ENCODE results near the gene LAMA5. TPM values are rescaled to one million over a fixed set of nuclear protein-coding genes. Genes with fewer than 3 reads are reported as not detected.

Gene LAMA5
- polyA plus RNA-seq, 1 donor (not counting 4 experiments of a cell fraction or from before 2014, with no cell fraction given): 8.7 TPM

DNA sequence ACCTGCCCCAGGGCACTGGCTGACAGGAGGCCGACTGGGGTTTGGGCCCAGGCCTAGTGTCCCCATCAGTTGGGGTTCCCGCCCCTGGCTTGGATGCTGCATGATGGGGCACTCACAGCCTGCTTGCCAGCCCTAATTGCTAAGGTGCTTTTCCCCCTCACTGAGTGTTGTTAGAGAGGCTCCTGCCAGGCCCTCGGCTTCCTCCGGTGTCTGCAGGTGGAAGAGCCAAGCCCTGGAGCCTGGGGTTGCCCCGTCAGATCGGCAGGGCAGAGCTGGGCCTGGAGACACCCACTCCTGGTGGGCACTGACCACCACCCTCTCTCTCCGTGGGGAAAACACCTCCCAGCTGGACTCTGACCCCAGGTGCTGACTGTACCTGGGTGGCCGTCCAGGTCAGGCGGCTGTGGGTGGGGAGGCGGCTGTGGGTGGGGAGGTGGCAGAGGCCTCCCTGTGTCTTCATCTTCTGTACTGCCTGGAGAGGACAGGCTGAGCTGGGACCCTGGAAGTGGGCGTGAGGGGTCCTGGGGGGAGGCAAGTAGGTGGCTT lies 46.0 kb upstream of the LAMA5 start:
- TF ChIP-seq EZH2 (IDR thresholded peaks at IDR 0.05; ENCODE audit: low read length): no peak
- TF ChIP-seq, protein P1, sequence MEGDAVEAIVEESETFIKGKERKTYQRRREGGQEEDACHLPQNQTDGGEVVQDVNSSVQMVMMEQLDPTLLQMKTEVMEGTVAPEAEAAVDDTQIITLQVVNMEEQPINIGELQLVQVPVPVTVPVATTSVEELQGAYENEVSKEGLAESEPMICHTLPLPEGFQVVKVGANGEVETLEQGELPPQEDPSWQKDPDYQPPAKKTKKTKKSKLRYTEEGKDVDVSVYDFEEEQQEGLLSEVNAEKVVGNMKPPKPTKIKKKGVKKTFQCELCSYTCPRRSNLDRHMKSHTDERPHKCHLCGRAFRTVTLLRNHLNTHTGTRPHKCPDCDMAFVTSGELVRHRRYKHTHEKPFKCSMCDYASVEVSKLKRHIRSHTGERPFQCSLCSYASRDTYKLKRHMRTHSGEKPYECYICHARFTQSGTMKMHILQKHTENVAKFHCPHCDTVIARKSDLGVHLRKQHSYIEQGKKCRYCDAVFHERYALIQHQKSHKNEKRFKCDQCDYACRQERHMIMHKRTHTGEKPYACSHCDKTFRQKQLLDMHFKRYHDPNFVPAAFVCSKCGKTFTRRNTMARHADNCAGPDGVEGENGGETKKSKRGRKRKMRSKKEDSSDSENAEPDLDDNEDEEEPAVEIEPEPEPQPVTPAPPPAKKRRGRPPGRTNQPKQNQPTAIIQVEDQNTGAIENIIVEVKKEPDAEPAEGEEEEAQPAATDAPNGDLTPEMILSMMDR (optimal IDR thresholded peaks at IDR 0.05 in 1 of 3, IDR thresholded peaks at IDR 0.05 in 1 of 3, conservative IDR thresholded peaks at IDR 0.05 in 1 of 3; ENCODE audit: extremely low read depth in 1 of 3, insufficient read depth in 2 of 3, low read length in 3 of 3): no peak
- H3K9ac ChIP-seq (ENCODE audit: control insufficient read depth, extremely low read depth, insufficient read depth, low read length): no peak overlapping the region

DNA sequence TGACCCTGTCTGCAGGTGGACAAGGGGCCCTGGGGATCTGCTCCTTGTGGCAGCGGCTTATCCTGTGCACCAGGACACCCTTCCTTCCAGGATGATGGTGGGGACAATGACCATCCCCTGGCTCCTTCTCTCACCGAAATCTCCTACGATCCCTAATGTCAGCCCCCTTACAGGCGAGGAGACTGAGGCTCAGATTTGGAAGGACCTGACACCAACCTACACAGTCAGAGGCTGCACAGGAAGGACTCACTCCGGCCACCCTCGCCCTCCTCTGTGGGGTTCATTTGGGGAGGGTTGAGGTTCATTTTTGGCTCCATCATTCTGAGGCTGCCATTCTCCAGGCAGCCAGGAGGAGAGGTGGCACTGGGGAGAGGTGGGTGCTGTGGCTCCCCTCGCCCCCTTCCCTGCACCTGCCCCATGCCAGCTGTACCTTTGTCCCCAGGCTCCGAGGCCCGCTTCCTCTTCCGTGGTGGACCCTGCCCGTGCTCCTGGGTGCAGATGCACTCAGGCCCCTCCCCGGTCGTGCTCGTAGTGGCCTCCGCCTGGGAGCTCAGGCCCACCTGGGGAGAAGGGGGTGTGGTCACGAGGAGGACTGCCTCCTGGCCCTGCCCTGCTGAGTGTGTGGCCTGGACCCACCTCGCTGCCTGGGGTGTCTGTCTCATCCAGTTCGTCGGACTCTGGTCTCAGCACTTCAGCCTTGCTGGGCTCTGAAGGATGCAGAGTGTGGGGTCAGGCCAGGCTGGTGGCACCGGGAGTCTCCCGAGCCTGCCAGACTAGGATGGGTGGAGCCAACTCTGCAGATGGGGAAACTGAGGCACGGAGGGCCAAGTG lies 45.3 kb upstream of the LAMA5 start:
- Histone ChIP-seq H3K9ac (ENCODE audit: control insufficient read depth, extremely low read depth, insufficient read depth, low read length) (no peak overlapping the region), H2AFZ (ENCODE audit: control insufficient read depth, low read length) (no peak overlapping the region), H3K27ac (ENCODE audit: control insufficient read depth, insufficient read depth, low read length) (no peak overlapping the region), H3K4me2 (ENCODE audit: control insufficient read depth, extremely low read depth, insufficient read depth, low read depth, low read length) (no peak overlapping the region), H3K9me1 (ENCODE audit: control insufficient read depth, extremely low read depth, insufficient read depth, low read length) (no peaks in the 10 kb centered on the region), H3K4me3 (ENCODE audit: control insufficient read depth in 2 of 3, extremely low read depth in 1 of 3, insufficient read depth in 2 of 3, low read depth in 1 of 3, low read length in 3 of 3) (no peak overlapping the region), H3K36me3 (ENCODE audit: control insufficient read depth in 2 of 2, extremely low read depth in 1 of 2, insufficient read depth in 2 of 2, low read length in 2 of 2) (no peaks in the 10 kb centered on the region), H3K27me3 (ENCODE audit: control insufficient read depth, extremely low read depth, insufficient read depth, low read length) (no peaks in the 10 kb centered on the region), H4K20me1 (ENCODE audit: control insufficient read depth, extremely low read depth, insufficient read depth, low read length) (no peaks in the 10 kb centered on the region), H3K4me1 (ENCODE audit: control insufficient read depth, extremely low read depth, insufficient read depth, low read length) (peaks cover 5% of the 10 kb centered on the region), H3K79me2 (ENCODE audit: control insufficient read depth, insufficient read depth, low read length) (no peaks in the 10 kb centered on the region), H3K9me3 (ENCODE audit: control insufficient read depth, low read depth, low read length) (no peaks in the 10 kb centered on the region)
- DNase-seq (ENCODE audit: low read depth, low spot score): no peak
- TF ChIP-seq, protein P1 (optimal IDR thresholded peaks at IDR 0.05 in 1 of 3, IDR thresholded peaks at IDR 0.05 in 1 of 3, conservative IDR thresholded peaks at IDR 0.05 in 1 of 3; ENCODE audit: extremely low read depth in 1 of 3, insufficient read depth in 2 of 3, low read length in 3 of 3): no peak
- no peak for TF ChIP-seq EZH2 (IDR thresholded peaks at IDR 0.05; ENCODE audit: low read length)
- no peak for FAIRE-seq
- dilution Hi-C loops (cut with MboI; ENCODE audit: extremely low pct_ligation_motif_present, low sequenced_read_pairs): no loop called here

More for the DNA sequence above, 46.0 kb upstream of the LAMA5 start:
- no peaks in the 10 kb centered on the region for H3K36me3 ChIP-seq (ENCODE audit: control insufficient read depth in 2 of 2, extremely low read depth in 1 of 2, insufficient read depth in 2 of 2, low read length in 2 of 2)
- H4K20me1 ChIP-seq (ENCODE audit: control insufficient read depth, extremely low read depth, insufficient read depth, low read length): no peaks in the 10 kb centered on the region
- FAIRE-seq (no peak), DNase-seq (ENCODE audit: low read depth, low spot score) (no peak)
- no peaks in the 10 kb centered on the region for H3K9me1 ChIP-seq (ENCODE audit: control insufficient read depth, extremely low read depth, insufficient read depth, low read length)
- H3K4me2 ChIP-seq (ENCODE audit: control insufficient read depth, extremely low read depth, insufficient read depth, low read depth, low read length): no peak overlapping the region
- no peak overlapping the region for H3K4me3 ChIP-seq (ENCODE audit: control insufficient read depth in 2 of 3, extremely low read depth in 1 of 3, insufficient read depth in 2 of 3, low read depth in 1 of 3, low read length in 3 of 3)
- no peaks in the 10 kb centered on the region for H3K9me3 ChIP-seq (ENCODE audit: control insufficient read depth, low read depth, low read length)
- no peaks in the 10 kb centered on the region for H3K79me2 ChIP-seq (ENCODE audit: control insufficient read depth, insufficient read depth, low read length)
- no peak overlapping the region for H2AFZ ChIP-seq (ENCODE audit: control insufficient read depth, low read length)
- no peak overlapping the region for H3K27ac ChIP-seq (ENCODE audit: control insufficient read depth, insufficient read depth, low read length)
- no peaks in the 10 kb centered on the region for H3K27me3 ChIP-seq (ENCODE audit: control insufficient read depth, extremely low read depth, insufficient read depth, low read length)
- dilution Hi-C loops (cut with MboI; ENCODE audit: extremely low pct_ligation_motif_present, low sequenced_read_pairs): no loop called here
- no peaks in the 10 kb centered on the region for H3K4me1 ChIP-seq (ENCODE audit: control insufficient read depth, extremely low read depth, insufficient read depth, low read length)

Measured in keratinocyte (primary cell).